Glutamatergic neuron (in vitro differentiated cells): ENCODE results near the gene GPC6. TPM values are rescaled to one million over a fixed set of nuclear protein-coding genes. Genes with fewer than 3 reads are reported as not detected.

Source experiments
- DNase-seq: peaks from one replicate; pipeline ENCODE4 v3.0.0; 2022
- H3K27ac Mint-ChIP-seq: one replicate; pipeline ENCODE4 v1.8.0; 2020; ENCODE audit warnings: mild to moderate bottlenecking, mixed read lengths, inconsistent platforms; ENCODE audit not compliant: unreplicated experiment
- H3K27me3 Mint-ChIP-seq: one replicate; pipeline ENCODE4 v1.8.0; 2020; ENCODE audit warnings: mild to moderate bottlenecking, moderate library complexity, mixed read lengths, inconsistent platforms; ENCODE audit not compliant: unreplicated experiment
- H3K36me3 Mint-ChIP-seq: one replicate; pipeline ENCODE4 v1.8.0; 2020; ENCODE audit warnings: mild to moderate bottlenecking, mixed read lengths, inconsistent platforms; ENCODE audit not compliant: unreplicated experiment
- H3K4me1 Mint-ChIP-seq: one replicate; pipeline ENCODE4 v1.8.0; 2020; ENCODE audit warnings: mild to moderate bottlenecking, low read depth, mixed read lengths, inconsistent platforms; ENCODE audit not compliant: unreplicated experiment
- H3K4me3 Mint-ChIP-seq: one replicate; pipeline ENCODE4 v1.8.0; 2020; ENCODE audit warnings: mild to moderate bottlenecking, mixed read lengths, inconsistent platforms; ENCODE audit not compliant: unreplicated experiment
- H3K9me3 Mint-ChIP-seq: one replicate; pipeline ENCODE4 v1.8.0; 2020; ENCODE audit warnings: mild to moderate bottlenecking, moderate library complexity, mixed read lengths, inconsistent platforms; ENCODE audit not compliant: unreplicated experiment
- CTCF ChIP-seq: fragments of 200-600 bp; sonication (generic); IDR thresholded peaks from one replicate; pipeline ENCODE4 v1.5.0; 2021; ENCODE audit not compliant: partially characterized antibody, unreplicated experiment
- total RNA-seq: library from RNA; stranded (reverse); fragmentation: NEBNext Ultra II Directional; extraction: Animal tissue kit (Norgen Biotek cat#: 25700); gene quantifications from one replicate; pipeline ENCODE4 v1.2.1, GENCODE V29; 2021; ENCODE audit not compliant: unreplicated experiment

Gene GPC6
- total RNA-seq, 1 donor from 2014 or later: 11.8 TPM

GRCh38 chr13:93729383-93729782 is 502.8 kb downstream of the GPC6 start:
- H3K9me3 Mint-ChIP-seq: no peaks in the 10 kb centered on the region

GRCh38 chr13:93730780-93731179 is 504.2 kb downstream of the GPC6 start:
- Mint-ChIP-seq H3K36me3 (no peaks in the 10 kb centered on the region), H3K27ac (no peak overlapping the region), H3K4me3 (no peak overlapping the region), H3K9me3 (no peaks in the 10 kb centered on the region), H3K4me1 (peaks cover 8% of the 10 kb centered on the region), H3K27me3 (no peaks in the 10 kb centered on the region)
- TF ChIP-seq CTCF: no peak
- DNase-seq: no peak

More at GRCh38 chr13:93729383-93729782, 502.8 kb downstream of the GPC6 start:
- Mint-ChIP-seq H3K27me3 (no peaks in the 10 kb centered on the region), H3K4me1 (peaks cover 8% of the 10 kb centered on the region), H3K27ac (no peak overlapping the region), H3K36me3 (no peaks in the 10 kb centered on the region), H3K4me3 (no peak overlapping the region)
- no peak for TF ChIP-seq CTCF
- no peak for DNase-seq

GRCh38 chr13:93732186-93732585 is 505.6 kb downstream of the GPC6 start:
- H3K9me3 Mint-ChIP-seq: no peaks in the 10 kb centered on the region
- no peak overlapping the region for H3K27ac Mint-ChIP-seq
- H3K4me3 Mint-ChIP-seq: no peak overlapping the region
- no peaks in the 10 kb centered on the region for H3K27me3 Mint-ChIP-seq
- DNase-seq: no peak
- no peaks in the 10 kb centered on the region for H3K36me3 Mint-ChIP-seq
- no peaks in the 10 kb centered on the region for H3K4me1 Mint-ChIP-seq
- no peak for TF ChIP-seq CTCF

GRCh38 chr13:93736081-93736480 is 509.5 kb downstream of the GPC6 start:
- no peak for DNase-seq
- Mint-ChIP-seq H3K27me3 (no peaks in the 10 kb centered on the region), H3K36me3 (no peaks in the 10 kb centered on the region), H3K27ac (no peak overlapping the region), H3K9me3 (no peaks in the 10 kb centered on the region), H3K4me3 (no peak overlapping the region), H3K4me1 (no peaks in the 10 kb centered on the region)
- no peak for TF ChIP-seq CTCF

- H3K27ac Mint-ChIP-seq: no peak overlapping the region
Measured at GRCh38 chr13:93736909-93737308, 510.3 kb downstream of the GPC6 start.

More at GRCh38 chr13:93736909-93737308, 510.3 kb downstream of the GPC6 start:
- TF ChIP-seq CTCF: no peak
- no peak overlapping the region for H3K4me3 Mint-ChIP-seq
- no peaks in the 10 kb centered on the region for H3K36me3 Mint-ChIP-seq
- H3K4me1 Mint-ChIP-seq: no peaks in the 10 kb centered on the region
- no peaks in the 10 kb centered on the region for H3K27me3 Mint-ChIP-seq
- no peak for DNase-seq
- H3K9me3 Mint-ChIP-seq: no peaks in the 10 kb centered on the region
